Mucosa of stomach (tissue), 1 donor: ENCODE results near the gene UNC80.
"Not testable (repeated sequence)": the region's sequence is repeated elsewhere in the genome, so short reads cannot be mapped to it uniquely, and the experiment has no call there.

ENCODE experiments used
- H3K27me3 ChIP-seq: one replicate; pipeline ENCODE4 v1.7.0; 2013; ENCODE audit warnings: mild to moderate bottlenecking, low read length; ENCODE audit not compliant: control insufficient read depth, insufficient read depth
- H3K36me3 ChIP-seq: one replicate; pipeline ENCODE4 v1.7.0; 2013; ENCODE audit warnings: low read length; ENCODE audit not compliant: control insufficient read depth, insufficient read depth
- H3K4me1 ChIP-seq: one replicate; pipeline ENCODE4 v1.7.0; 2013; ENCODE audit warnings: mild to moderate bottlenecking, low read length; ENCODE audit not compliant: control insufficient read depth, insufficient read depth
- H3K4me3 ChIP-seq: one replicate; pipeline ENCODE4 v1.7.0; 2013; ENCODE audit warnings: low read length
- H3K9ac ChIP-seq: one replicate; pipeline ENCODE4 v1.7.0; 2013; ENCODE audit warnings: mild to moderate bottlenecking, low read length, moderate library complexity
- H3K9me3 ChIP-seq: one replicate; pipeline ENCODE4 v1.7.0; 2013; ENCODE audit warnings: mild to moderate bottlenecking, low read length, moderate library complexity; ENCODE audit not compliant: control insufficient read depth
- donor health status: Pancreatic carcinoma.

UNC80 gene

DNA sequence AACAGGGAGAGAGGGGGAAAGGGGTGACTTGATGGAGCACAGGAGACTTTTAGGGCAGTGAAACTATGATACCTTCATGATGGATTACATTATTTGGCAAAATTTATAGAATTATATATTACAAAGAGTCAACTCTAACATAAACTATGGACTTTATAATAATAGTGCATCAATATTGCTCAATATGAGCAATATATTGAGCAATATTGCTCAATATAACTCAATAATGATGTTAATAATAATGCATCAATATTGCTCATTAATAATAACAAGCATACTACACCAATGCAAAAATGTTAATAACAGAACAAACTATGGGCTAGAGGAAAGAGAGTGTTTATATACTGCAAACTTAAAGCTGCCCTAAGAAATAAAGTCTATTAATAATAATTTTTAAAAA lies 3.1 kb upstream of the UNC80 start:
- Histone ChIP-seq H3K4me1 (no peaks in the 10 kb centered on the region), H3K4me3 (no peak overlapping the region), H3K9ac (no peak overlapping the region), H3K36me3 (no peaks in the 10 kb centered on the region), H3K9me3 (no peaks in the 10 kb centered on the region), H3K27me3 (peaks cover 4% of the 10 kb centered on the region)

DNA sequence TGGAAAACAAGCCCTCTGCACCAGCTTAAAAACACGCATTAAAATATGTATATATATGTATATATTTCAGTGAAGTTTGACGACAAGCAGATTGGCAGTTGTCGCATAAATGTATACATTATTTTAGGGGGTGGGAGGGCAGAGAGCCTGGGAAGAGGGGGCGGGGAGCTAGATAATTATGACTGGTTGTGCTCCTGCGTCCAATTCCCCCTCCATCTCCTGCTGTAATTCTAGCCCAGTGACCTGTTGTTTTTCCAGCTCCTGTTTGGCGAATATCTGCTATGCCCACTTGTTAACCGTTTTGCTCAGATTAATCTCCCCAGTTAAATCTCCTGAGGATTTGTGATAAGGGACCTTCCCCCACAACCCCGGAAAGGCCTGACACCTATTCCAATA lies 656 bp downstream of the UNC80 start:
- peaks cover 4% of the 10 kb centered on the region for H3K27me3 ChIP-seq
- H3K9me3 ChIP-seq, result no peaks in the 10 kb centered on the region
- H3K36me3 ChIP-seq, result no peaks in the 10 kb centered on the region
- no peak overlapping the region for H3K9ac ChIP-seq
- no peak overlapping the region for H3K4me3 ChIP-seq
- H3K4me1 ChIP-seq, result no peaks in the 10 kb centered on the region

DNA sequence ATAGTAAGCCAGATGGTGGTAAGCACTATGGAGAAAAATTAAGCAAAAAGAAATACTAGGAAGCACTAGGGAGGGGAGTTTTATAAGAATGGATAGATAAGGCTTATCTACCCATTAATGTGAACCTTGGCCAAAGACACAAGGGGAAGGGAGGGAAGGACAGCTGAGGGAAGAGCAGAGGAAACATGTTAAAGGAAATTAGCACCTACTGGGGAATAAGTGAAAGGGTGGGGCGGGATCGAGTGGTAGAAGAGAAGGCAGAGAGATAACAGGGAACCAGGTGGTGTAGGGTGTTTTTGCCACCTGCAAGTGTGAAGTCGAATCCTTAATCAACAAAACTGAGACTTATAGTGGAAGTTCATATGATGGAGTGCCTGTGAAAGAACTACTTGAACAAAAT lies 1.7 kb downstream of the UNC80 start:
- H3K27me3 ChIP-seq, result peaks cover 4% of the 10 kb centered on the region
- no peaks in the 10 kb centered on the region for H3K4me1 ChIP-seq
- no peak overlapping the region for H3K9ac ChIP-seq
- no peak overlapping the region for H3K4me3 ChIP-seq
- no peaks in the 10 kb centered on the region for H3K9me3 ChIP-seq
- no peaks in the 10 kb centered on the region for H3K36me3 ChIP-seq

DNA sequence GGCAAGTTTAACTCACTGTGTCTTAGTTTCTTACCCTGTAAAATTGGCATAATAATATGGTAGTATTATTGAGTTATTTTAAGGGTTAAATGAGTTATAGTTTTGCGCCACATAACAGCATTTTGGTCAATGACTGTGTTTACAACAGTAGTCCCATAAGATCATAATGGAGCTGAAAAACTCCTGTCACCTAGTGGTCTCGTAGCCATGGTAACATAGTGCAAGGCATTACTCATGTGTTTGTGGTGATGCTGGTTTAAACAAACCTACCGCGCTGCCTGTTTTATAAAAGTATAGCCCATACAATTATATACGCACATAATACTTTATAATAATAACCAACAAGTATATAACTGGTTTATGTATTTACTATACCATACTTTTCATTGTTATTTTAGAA lies 15.8 kb downstream of the UNC80 start:
- Histone ChIP-seq H3K27me3 (no peaks in the 10 kb centered on the region), H3K9me3 (no peaks in the 10 kb centered on the region), H3K9ac (no peak overlapping the region), H3K4me1 (no peaks in the 10 kb centered on the region), H3K36me3 (no peaks in the 10 kb centered on the region), H3K4me3 (no peak overlapping the region)

DNA sequence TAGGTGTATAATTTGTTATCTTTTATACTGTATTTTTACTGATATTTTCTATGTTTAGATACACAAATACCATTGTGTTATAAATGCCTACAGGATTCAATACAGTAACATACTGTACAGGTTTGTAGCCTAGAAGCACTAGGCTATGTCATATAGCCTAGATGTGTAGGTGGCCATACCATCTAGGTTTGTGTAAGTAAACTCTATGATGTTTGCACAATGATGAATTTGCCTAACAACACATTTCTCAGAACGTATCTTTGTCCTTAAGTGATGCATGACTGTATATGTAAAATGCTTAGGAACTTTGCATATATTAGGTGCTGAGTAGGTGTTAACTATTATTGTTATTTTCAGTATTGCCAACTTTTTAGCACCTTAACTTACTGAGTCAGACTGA lies 17.3 kb downstream of the UNC80 start:
- Histone ChIP-seq H3K36me3 (no peaks in the 10 kb centered on the region), H3K9ac (no peak overlapping the region), H3K27me3 (no peaks in the 10 kb centered on the region), H3K9me3 (no peaks in the 10 kb centered on the region), H3K4me3 (no peak overlapping the region), H3K4me1 (no peaks in the 10 kb centered on the region)

DNA sequence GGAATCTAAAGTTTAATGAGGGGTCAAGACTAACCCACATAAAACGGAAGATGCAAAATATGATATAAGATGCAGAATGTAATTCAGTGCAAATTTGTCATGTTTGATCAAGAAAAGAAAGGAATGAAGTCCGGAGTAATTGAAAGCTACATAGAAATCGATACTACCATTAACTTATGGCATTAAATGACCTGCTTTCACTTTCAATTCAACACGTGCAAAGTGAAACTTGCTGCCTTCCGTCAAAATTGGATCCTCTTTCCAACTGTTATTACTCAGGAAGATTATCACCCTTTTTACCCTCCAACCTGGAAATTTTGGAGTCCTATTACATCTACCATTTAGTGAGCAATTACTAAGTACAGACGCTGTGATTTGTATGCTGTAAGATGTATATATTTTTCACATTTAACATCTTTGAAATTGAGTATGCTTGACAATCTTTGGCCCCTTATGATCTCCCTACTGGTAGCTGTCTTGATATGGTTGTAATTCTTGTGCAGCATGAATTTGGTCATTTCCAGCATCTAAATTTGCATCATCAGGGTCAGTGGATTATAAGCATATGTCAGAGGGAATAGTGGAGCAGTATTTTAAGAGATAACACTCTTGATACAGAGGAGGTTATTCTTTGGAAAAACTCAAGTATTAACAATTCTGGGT lies 18.6 kb downstream of the UNC80 start:
- no peaks in the 10 kb centered on the region for H3K9me3 ChIP-seq
- H3K4me3 ChIP-seq, result no peak overlapping the region
- no peaks in the 10 kb centered on the region for H3K36me3 ChIP-seq
- no peaks in the 10 kb centered on the region for H3K4me1 ChIP-seq
- H3K9ac ChIP-seq, result no peak overlapping the region
- no peaks in the 10 kb centered on the region for H3K27me3 ChIP-seq

DNA sequence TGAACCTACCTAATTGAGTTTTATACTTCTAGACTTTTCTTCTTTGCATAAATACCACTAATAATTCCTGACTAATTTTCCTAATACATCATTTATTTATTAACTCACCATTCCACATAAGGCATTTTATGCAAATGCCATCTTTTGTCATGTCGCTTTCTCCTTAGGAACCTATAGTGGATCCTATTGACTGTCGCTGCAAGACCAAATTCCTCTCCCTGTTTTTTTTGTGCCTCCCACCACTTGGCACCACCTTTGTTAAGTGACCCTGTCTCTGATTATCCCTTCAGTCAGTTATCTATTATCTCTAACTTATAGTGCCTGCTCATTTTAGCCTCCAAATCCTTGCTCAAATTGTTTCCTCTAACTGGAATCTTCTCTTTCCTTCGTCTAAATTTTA lies 19.5 kb downstream of the UNC80 start:
- Histone ChIP-seq H3K9ac (no peak overlapping the region), H3K4me1 (no peaks in the 10 kb centered on the region), H3K4me3 (no peak overlapping the region), H3K9me3 (no peaks in the 10 kb centered on the region), H3K27me3 (no peaks in the 10 kb centered on the region), H3K36me3 (no peaks in the 10 kb centered on the region)

DNA sequence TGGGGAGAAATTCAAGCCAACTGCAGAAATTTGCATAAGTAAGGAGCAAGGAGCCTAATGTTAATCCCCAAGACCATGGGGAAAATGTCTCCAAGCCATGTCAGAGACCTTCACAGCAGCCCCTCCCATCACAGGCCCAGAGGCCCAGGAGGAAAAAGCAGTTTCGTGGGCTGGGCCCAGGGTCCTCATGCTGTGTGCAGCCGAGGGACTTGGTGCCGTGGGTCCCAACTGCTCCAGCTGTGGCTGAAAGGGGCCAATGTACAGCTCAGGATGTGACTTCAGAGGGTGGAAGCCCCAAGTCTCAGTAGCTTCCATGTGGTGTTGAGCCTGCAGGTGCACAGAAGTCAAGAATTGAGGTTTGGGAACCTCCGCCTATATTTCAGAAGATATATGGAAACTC lies 23.8 kb downstream of the UNC80 start:
- not testable (repeated sequence) for H3K9me3 ChIP-seq, H3K9ac ChIP-seq, H3K4me1 ChIP-seq, H3K4me3 ChIP-seq, H3K27me3 ChIP-seq, H3K36me3 ChIP-seq

DNA sequence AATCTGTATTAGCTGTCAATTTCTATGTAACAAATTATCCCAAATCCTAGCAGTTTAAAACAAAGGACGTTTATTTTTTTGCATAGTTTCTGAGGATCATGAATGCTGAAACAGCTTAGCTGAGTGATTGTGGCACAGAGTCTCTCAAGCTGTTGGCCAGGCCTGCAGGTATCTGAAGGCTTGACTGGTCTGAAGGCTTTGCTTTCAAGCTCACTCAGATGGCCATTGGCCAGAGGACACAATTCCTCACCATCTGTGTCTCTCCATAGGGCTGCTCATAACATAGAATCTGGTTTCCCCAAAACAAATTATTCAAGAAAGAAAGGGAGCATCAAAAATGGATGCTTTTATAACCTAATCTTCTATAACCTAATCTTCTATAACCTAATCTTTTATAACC lies 33.7 kb downstream of the UNC80 start:
- H3K9ac ChIP-seq, result no peak overlapping the region
- H3K4me1 ChIP-seq, result no peaks in the 10 kb centered on the region
- no peaks in the 10 kb centered on the region for H3K36me3 ChIP-seq
- no peaks in the 10 kb centered on the region for H3K27me3 ChIP-seq
- no peak overlapping the region for H3K4me3 ChIP-seq
- no peaks in the 10 kb centered on the region for H3K9me3 ChIP-seq

DNA sequence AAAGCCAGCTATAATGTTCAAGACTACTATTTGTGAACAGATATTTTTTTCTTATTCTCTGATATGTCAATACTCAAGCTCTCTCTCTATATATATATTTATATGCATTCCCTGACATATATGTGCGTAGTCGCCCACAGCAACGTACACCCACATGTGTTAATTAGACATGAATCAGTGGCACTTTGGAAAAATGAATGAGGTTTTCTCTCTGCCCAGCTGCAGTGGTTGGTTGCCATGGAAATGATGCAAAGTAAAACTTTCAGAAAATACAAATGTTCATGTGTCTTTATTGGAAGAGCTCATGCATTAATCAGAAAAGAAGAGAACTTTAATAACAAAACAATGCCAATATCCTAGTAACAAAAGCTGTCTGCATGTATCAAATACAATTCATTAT lies 34.7 kb downstream of the UNC80 start:
- no peaks in the 10 kb centered on the region for H3K4me1 ChIP-seq
- no peaks in the 10 kb centered on the region for H3K36me3 ChIP-seq
- H3K9ac ChIP-seq, result no peak overlapping the region
- no peaks in the 10 kb centered on the region for H3K9me3 ChIP-seq
- no peaks in the 10 kb centered on the region for H3K27me3 ChIP-seq
- H3K4me3 ChIP-seq, result no peak overlapping the region

DNA sequence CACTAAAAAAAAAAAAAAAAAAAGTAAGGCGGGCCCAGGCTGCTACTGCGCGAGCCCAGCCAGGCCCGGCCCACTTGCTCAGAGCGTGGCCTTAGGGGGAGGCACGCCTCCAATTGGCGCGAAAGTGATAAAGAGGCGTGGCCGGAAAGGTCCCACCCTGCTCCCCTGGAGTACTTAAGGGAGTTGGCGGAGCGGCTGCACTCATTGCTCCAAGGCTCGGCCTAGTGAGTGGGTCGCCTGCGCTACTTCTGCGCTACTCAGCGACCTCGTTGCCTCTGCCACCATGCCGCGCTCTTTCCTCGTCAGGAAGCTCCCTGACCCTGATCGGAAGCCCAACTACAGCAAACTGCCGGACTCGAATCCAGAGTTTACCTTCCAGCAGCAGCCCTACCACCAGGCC lies 36.9 kb downstream of the UNC80 start:
- Histone ChIP-seq H3K9ac (no peak overlapping the region), H3K27me3 (no peaks in the 10 kb centered on the region), H3K4me3 (no peak overlapping the region), H3K9me3 (no peaks in the 10 kb centered on the region), H3K4me1 (no peaks in the 10 kb centered on the region), H3K36me3 (no peaks in the 10 kb centered on the region)

DNA sequence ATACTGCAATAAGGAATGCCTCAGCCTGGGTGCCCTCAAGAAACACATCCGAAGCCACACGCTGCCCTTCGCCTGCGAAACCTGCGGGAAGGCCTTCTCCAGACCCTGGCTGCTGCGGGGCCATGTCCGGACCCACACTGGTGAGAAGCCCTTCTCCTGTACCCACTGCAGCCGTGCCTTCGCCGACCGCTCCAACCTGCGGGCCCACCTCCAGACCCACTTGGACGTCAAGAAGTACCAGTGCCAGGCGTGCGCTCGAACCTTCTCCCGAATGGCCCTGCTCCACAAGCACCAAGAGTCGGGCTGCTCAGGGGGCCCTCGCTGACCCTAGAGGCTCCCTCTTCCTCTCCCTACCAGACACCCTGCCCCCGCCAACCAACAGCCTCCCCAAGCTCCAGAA lies 37.6 kb downstream of the UNC80 start:
- H3K27me3 ChIP-seq, result no peaks in the 10 kb centered on the region
- no peaks in the 10 kb centered on the region for H3K4me1 ChIP-seq
- no peak overlapping the region for H3K9ac ChIP-seq
- no peaks in the 10 kb centered on the region for H3K36me3 ChIP-seq
- H3K9me3 ChIP-seq, result no peaks in the 10 kb centered on the region
- no peak overlapping the region for H3K4me3 ChIP-seq

DNA sequence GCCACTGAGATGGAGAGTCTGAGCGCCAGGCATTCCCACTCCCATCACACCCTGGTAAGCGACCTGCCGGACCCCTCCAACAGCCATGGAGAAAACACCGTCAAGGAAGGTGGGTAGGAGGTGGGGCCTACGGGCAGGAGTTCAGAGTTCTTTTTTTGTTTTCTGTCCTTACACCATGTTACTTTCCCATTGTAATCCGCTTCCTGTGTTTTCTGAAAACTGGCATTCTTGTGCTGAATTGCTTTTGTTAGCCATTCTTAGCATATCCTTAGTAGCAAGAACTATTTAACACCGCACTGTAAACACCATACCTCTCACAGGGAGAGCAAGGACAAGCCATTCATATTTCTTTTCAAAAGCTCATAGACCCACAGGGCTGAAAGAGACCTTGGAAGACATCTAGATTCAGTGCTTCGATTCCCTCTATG lies 46.2 kb downstream of the UNC80 start:
- no peak overlapping the region for H3K4me3 ChIP-seq
- no peak overlapping the region for H3K9ac ChIP-seq
- H3K9me3 ChIP-seq, result no peaks in the 10 kb centered on the region
- no peaks in the 10 kb centered on the region for H3K4me1 ChIP-seq
- no peaks in the 10 kb centered on the region for H3K27me3 ChIP-seq
- H3K36me3 ChIP-seq, result no peaks in the 10 kb centered on the region
